Sigmoid colon (tissue), 7 donors: ENCODE results near the gene PRICKLE2. TPM values are rescaled to one million over a fixed set of nuclear protein-coding genes. Genes with fewer than 3 reads are reported as not detected.

Experiments
- DNase-seq: peaks from one replicate; pipeline ENCODE4 v3.0.0-alpha.2; 2019
- H3K27ac ChIP-seq, 4 donors: fragments of 200-600 bp; sonication (generic); one replicate each; pipeline ENCODE4 v1.5.1; 2016 to 2019; ENCODE audit warnings: mild to moderate bottlenecking in 1 of 4
- H3K27me3 ChIP-seq, 3 donors: fragments of 200-600 bp; sonication (generic); one replicate each; pipeline ENCODE4 v1.5.1; 2019; ENCODE audit warnings: mild to moderate bottlenecking in 1 of 3
- H3K36me3 ChIP-seq, 4 donors: fragments of 200-600 bp; sonication (generic); one replicate each; pipeline ENCODE4 v1.5.1; 2016 to 2019
- H3K4me1 ChIP-seq, 4 donors: fragments of 200-600 bp; sonication (generic); one replicate each; pipeline ENCODE4 v1.5.1; 2017 to 2019
- H3K4me3 ChIP-seq, 4 donors: fragments of 200-600 bp; sonication (generic); one replicate each; pipeline ENCODE4 v1.5.1; 2017 to 2019; ENCODE audit warnings: mild to moderate bottlenecking in 2 of 4, moderate library complexity in 1 of 4
- H3K9me3 ChIP-seq, 4 donors: fragments of 200-600 bp in 3 of 4; sonication (generic) in 3 of 4; one replicate each; pipeline versions ENCODE4 v1.5.1 to v1.6.1; 2013 to 2019
- EP300 ChIP-seq, 4 donors: sonication (generic); formaldehyde crosslinking; IDR thresholded peaks; one replicate each; pipeline ENCODE4 v1.6.1; 2017; ENCODE audit warnings: antibody characterized with exemption in 4 of 4
- POLR2A ChIP-seq, 2 donors: fragments of 450-650 bp; IDR thresholded peaks; one replicate each; pipeline ENCODE4 v1.6.1; 2016; ENCODE audit warnings: antibody characterized with exemption in 2 of 2, mild to moderate bottlenecking in 2 of 2, moderate library complexity in 2 of 2
- POLR2AphosphoS5 ChIP-seq, 4 donors: sonication (generic); formaldehyde crosslinking; IDR thresholded peaks; one replicate each; pipeline ENCODE4 v1.6.1; 2017; ENCODE audit warnings: antibody characterized with exemption in 4 of 4
- WGBS, 2 donors: extraction: QIAGEN DNeasy Blood & Tissue Kit; methylation state at CpG; one replicate each; pipeline ENCODE4 v1.1.7; 2013; 5-methylcytosine and 5-hydroxymethylcytosine counted together
- intact Hi-C: fragments of 100-400 bp; cut with DNase I; formaldehyde crosslinking; loops from one replicate; pipeline ENCODE4 v1.15.1; 2023
- polyA plus RNA-seq, 3 donors: library from polyadenylated mRNA; stranded (reverse); fragments of 200-250 nt; gene quantifications; one replicate each; pipeline ENCODE4 v1.2.3, GENCODE V29; 2013
- total RNA-seq, 4 donors: library from RNA; depleted of rRNA; stranded (reverse); fragments of >200 nt; gene quantifications; one replicate each; pipeline ENCODE4 v1.1.0, GENCODE V29; 2016
- TF ChIP-seq, protein P1 (sequence below), 4 experiments: fragments of 450-650 bp in 3 of 4; fragments of 200-600 bp in 1 of 4; IDR thresholded peaks; one replicate each; pipeline ENCODE4 v1.5.1; 2016 to 2019; ENCODE audit warnings: antibody characterized with exemption in 4 of 4, mild to moderate bottlenecking in 3 of 4, moderate library complexity in 2 of 4
- donor health status: healthy with polysubstance abuse.
- donor health status: Bipolar disorder and iron deficiency.
- donor health status: healthy.

PRICKLE2 gene
- total and polyA plus RNA-seq, 7 donors: 0.69 to 96.7 (median 61.1) TPM

DNA sequence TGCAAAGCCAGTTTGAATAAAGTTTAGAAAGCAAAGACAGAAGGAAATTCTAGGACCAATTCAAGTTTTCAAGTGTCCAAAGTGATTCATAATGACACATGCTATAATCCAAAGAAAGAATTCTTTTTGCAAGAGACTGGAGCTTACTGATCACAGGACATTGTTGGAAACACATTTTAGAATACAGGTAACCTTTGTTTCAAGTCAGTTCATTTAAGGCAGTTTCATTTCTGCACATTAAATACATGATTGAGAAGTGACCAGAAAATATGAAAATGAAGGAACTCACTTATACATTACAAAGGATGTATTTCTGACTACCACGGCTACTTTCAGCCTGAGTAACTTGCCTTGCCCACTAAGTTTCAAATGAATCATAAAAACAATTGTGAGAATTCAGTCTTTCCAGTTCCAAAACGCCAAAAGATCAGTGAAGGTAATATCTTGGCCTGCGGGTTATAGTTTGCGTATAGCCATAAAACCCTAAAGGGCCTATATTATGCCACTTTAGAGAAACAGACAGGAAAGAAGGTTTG is 48.7 kb downstream of the PRICKLE2 start:
- Histone ChIP-seq H3K36me3 (no peaks in the 10 kb centered on the region), H3K4me1 (peaks cover 0 to 3% (median 0%) of the 10 kb centered on the region in 4 donors), H3K9me3 (no peaks in the 10 kb centered on the region), H3K27ac (no peak overlapping the region), H3K4me3 (no peak overlapping the region), H3K27me3 (no peaks in the 10 kb centered on the region)
- DNase-seq: no peak
- WGBS, 2 donors: 26 to 65% methylated on average over 4 of the region's 4 CpGs
- no peak for TF ChIP-seq POLR2A (IDR thresholded peaks at IDR 0.05)
- TF ChIP-seq, protein P1, sequence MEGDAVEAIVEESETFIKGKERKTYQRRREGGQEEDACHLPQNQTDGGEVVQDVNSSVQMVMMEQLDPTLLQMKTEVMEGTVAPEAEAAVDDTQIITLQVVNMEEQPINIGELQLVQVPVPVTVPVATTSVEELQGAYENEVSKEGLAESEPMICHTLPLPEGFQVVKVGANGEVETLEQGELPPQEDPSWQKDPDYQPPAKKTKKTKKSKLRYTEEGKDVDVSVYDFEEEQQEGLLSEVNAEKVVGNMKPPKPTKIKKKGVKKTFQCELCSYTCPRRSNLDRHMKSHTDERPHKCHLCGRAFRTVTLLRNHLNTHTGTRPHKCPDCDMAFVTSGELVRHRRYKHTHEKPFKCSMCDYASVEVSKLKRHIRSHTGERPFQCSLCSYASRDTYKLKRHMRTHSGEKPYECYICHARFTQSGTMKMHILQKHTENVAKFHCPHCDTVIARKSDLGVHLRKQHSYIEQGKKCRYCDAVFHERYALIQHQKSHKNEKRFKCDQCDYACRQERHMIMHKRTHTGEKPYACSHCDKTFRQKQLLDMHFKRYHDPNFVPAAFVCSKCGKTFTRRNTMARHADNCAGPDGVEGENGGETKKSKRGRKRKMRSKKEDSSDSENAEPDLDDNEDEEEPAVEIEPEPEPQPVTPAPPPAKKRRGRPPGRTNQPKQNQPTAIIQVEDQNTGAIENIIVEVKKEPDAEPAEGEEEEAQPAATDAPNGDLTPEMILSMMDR (IDR thresholded peaks at IDR 0.05): no peak
- TF ChIP-seq POLR2AphosphoS5 (IDR thresholded peaks at IDR 0.05): no peak
- TF ChIP-seq EP300 (IDR thresholded peaks at IDR 0.05): no peak
- intact Hi-C loops: no loop called here

DNA sequence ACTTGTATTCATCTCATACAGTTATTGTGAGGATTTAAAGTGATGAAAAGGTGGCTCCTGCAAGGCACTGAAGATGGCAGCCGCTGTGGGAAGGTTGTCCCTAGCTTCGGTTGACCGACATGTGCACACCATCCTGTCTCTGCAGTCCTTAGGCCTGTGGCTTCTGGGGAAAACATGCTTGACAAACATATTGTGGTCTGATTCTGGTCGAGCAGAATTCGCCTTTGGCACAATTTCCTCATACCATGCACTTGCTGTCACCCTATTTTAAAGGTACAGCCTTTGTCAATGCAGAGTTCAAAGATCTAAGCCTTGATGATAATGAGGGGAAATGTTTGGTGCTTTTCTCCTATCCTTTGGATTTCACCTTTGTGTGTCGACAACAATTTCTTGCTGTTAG is 50.9 kb downstream of the PRICKLE2 start:
- Histone ChIP-seq H3K4me1 (peaks cover 0 to 14% (median 3%) of the 10 kb centered on the region in 4 donors), H3K27ac (no peak overlapping the region), H3K27me3 (no peaks in the 10 kb centered on the region), H3K36me3 (no peaks in the 10 kb centered on the region), H3K9me3 (no peaks in the 10 kb centered on the region), H3K4me3 (no peak overlapping the region)
- no peak for DNase-seq
- intact Hi-C loops: no loop called here
- TF ChIP-seq POLR2AphosphoS5 (IDR thresholded peaks at IDR 0.05): no peak
- 71 to 81% methylated on average over 6 of the region's 6 CpGs for WGBS, 2 donors

DNA sequence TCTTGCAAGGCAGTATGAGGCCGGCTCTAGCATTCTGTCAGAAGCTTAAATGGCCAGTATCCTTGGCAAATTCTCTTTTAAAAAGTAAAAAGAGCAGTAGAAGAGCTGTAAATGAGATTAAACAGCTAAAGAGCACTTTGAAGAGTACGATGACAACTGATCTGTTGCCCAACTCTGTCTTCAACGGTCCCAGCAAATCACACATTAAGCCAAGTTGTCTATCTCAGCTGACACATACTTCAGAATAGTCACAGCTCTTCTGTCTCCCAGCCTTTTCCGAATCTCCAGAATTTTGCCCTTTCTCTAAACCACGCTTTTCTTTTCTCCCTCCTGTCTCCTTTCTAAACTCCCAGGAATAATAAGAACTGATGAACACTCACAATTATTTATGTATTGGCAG is 51.7 kb downstream of the PRICKLE2 start:
- DNase-seq: no peak
- H3K4me3 ChIP-seq: no peak overlapping the region
- intact Hi-C loops: no loop called here
- TF ChIP-seq EP300 (IDR thresholded peaks at IDR 0.05): no peak
- TF ChIP-seq POLR2AphosphoS5 (IDR thresholded peaks at IDR 0.05): no peak
- TF ChIP-seq, protein P1 (IDR thresholded peaks at IDR 0.05): no peak
- no peak for TF ChIP-seq POLR2A (IDR thresholded peaks at IDR 0.05)
- WGBS, 2 donors: 87 to 90% methylated on average over 5 of the region's 5 CpGs
- H3K27ac ChIP-seq: no peak overlapping the region
- H3K27me3 ChIP-seq: no peaks in the 10 kb centered on the region
- H3K4me1 ChIP-seq: peaks cover 0 to 16% (median 4%) of the 10 kb centered on the region in 4 donors
- H3K9me3 ChIP-seq: no peaks in the 10 kb centered on the region
- no peaks in the 10 kb centered on the region for H3K36me3 ChIP-seq

DNA sequence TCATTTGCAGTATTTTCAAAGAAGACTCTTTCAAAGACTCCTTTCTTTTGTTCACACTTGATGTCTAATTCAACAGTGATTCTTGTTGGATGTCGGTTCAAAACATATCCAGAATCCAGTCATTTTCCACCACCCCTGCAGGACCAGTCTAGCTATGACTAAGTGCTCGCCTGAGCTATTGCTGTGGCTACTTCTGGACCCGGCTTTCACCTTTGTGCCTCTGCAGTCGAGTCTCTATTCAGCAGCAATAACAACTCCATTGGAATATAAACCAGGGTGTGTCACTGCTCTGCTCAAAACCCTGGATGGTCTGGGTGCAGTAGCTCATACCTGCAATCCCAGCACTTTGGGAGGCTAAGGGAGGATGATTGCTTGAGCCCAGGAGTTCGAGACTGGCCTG is 55.0 kb downstream of the PRICKLE2 start:
- Histone ChIP-seq H3K27ac (no peak overlapping the region), H3K27me3 (no peaks in the 10 kb centered on the region), H3K36me3 (no peaks in the 10 kb centered on the region), H3K4me3 (no peak overlapping the region), H3K4me1 (peaks cover 0 to 40% (median 20%) of the 10 kb centered on the region in 4 donors), H3K9me3 (no peaks in the 10 kb centered on the region)
- no peak for DNase-seq
- intact Hi-C loops: no loop called here
- TF ChIP-seq POLR2AphosphoS5 (IDR thresholded peaks at IDR 0.05) (no peak), POLR2A (IDR thresholded peaks at IDR 0.05) (no peak)
- 23 to 62% methylated on average over 5 of the region's 5 CpGs for WGBS, 2 donors

DNA sequence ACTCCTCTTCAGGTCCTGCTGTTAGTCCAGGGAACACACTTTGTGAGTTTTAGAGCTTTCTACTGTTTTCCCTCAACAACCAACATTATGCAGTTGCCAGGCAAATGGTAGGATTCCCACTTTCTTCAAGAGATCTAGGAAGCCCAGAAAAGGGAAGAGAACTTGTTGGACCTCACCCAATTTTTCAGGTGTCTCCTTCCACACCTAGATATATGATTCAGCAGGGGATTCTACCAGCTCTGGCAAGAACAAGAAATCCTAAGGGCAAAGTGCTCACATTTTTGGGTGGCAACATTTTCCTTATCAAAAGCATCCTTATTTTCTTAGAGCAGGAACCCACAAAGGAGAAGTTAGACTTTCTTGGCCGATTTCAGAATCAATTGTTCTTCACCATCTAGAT is 57.4 kb downstream of the PRICKLE2 start:
- 76 to 86% methylated on average over 1 of the region's 1 CpG for WGBS, 2 donors
- DNase-seq: no peak
- intact Hi-C loops: no loop called here
- TF ChIP-seq EP300 (IDR thresholded peaks at IDR 0.05) (no peak), POLR2A (IDR thresholded peaks at IDR 0.05) (no peak), POLR2AphosphoS5 (IDR thresholded peaks at IDR 0.05) (no peak)
- TF ChIP-seq, protein P1 (IDR thresholded peaks at IDR 0.05): no peak
- H3K27me3 ChIP-seq: no peaks in the 10 kb centered on the region
- peak overlapping the region; percentile 25 to 60 (median 45) for H3K27ac ChIP-seq
- H3K4me3 ChIP-seq: no peak overlapping the region
- peaks cover 0 to 64% (median 41%) of the 10 kb centered on the region in 4 donors for H3K4me1 ChIP-seq
- H3K9me3 ChIP-seq: no peaks in the 10 kb centered on the region
- H3K36me3 ChIP-seq: no peaks in the 10 kb centered on the region

DNA sequence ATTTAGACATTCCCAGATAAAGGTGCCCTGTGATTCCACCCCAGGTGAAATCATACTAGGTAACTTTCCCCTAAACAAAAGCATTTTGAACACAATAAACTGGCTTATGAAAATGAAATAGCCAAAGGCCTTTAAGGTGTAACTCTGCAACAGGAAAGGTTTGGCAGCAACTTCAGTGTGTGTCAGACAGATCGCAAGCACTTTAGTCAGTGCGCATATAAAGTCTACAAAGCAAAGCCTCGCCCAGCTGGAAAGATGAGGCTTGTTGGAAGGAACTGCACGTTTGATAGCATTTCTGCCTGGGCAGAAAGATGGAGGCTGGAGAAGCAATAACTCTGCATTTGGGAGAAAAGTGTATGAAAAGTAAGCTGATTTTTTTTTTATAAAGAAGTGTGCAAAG is 57.9 kb downstream of the PRICKLE2 start:
- H3K27ac ChIP-seq: peak overlapping the region; percentile 25 to 60 (median 45)

More for the DNA sequence above, 57.9 kb downstream of the PRICKLE2 start:
- no peak for TF ChIP-seq EP300 (IDR thresholded peaks at IDR 0.05)
- no peak for TF ChIP-seq POLR2AphosphoS5 (IDR thresholded peaks at IDR 0.05)
- TF ChIP-seq POLR2A (IDR thresholded peaks at IDR 0.05): no peak
- TF ChIP-seq, protein P1 (IDR thresholded peaks at IDR 0.05): no peak
- intact Hi-C loops: no loop called here
- Histone ChIP-seq H3K4me3 (no peak overlapping the region), H3K36me3 (no peaks in the 10 kb centered on the region), H3K9me3 (no peaks in the 10 kb centered on the region), H3K4me1 (peaks cover 0 to 69% (median 46%) of the 10 kb centered on the region in 4 donors), H3K27me3 (no peaks in the 10 kb centered on the region)
- DNase-seq: no peak
- 10 to 57% methylated on average over 4 of the region's 4 CpGs for WGBS, 2 donors
